ENCODE measurements around the gene POTEC. TPM values are rescaled to one million over a fixed set of nuclear protein-coding genes. Genes with fewer than 3 reads are reported as not detected.
"Not testable (repeated sequence)": the region's sequence is repeated elsewhere in the genome, so short reads cannot be mapped to it uniquely, and the experiment has no call there.

The POTEC gene
- not detected for total RNA-seq
- long read RNA-seq, donor 1, result 0 reads
- long read RNA-seq, donor 2, result 0 reads

DNA sequence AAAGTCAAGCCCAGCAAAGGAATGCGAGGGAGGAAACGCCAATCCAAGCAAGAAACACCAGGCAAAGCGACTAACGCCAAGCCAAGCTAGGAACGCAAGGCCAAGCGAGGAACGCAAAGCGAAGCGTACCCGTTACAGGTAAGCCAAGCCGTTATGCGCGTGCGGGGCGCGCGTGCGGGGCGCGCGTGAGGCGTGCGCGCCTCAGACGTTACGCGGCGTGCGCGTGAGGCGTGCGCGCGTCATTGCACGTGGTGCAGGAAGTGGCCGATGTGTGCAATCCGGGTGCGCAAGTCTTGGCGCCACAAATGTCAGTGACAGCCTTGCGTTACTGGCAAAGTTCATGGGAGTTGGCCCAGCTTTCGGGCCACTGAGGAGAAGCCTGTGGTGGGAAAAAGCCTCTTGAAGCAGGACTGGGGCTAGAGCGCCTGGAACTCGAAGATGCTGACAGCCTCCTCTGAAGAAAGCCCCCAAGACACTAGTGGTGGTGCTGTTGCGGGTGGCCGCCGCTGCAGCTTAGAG, at the start of gene POTEC:
TSS of gene POTEC (minus strand) at position 155 of the 519 bp plus-strand sequence. CDS start 454 bp downstream, outside the sequence.
- DNase-seq (ENCODE audit: low spot score); intact Hi-C loops (cut with DNase I): not testable (repeated sequence)

DNA sequence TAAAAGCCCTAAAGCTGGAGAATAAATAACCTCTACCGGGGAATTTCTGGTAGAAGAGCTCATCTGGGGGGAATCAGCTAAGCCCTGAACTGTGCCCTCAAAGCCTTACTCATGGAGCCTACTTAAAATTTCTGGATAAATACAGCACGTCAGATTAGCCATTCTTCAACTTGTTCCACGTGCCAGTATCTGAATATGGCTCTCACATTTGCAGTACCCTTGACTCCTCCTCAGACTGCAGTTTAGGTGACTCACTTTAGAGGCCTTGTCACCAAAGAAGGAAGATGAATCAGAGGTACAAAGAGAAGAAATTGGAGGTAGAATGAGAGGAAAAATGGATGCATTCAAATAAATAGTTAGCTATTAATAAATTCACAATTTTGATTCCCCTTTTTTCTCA, 34.6 kb upstream of the POTEC start:
- intact Hi-C loops (cut with DNase I), result no loop called here

DNA sequence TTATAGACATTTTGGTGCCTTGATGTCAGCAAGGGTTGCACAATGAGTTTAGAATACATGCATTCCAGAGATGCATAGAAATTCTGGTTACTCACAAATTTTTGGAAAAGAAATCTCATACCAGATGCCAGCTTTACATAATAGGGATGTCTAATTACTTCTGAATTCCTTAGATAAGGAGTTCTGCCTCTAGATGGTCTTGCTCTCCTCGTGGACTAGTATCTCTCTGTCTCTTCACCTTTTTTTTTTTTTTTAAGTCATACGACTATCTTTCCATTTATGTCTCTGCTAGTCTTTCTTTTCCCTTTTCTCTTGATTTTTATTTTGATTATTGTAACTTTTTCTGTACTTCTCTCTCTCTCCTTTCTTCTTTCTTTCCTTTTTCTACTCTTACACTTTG, 16.1 kb upstream of the POTEC start:
- intact Hi-C loops (cut with DNase I), result not testable (repeated sequence)

More for the DNA sequence above, 34.6 kb upstream of the POTEC start:
- DNase-seq (ENCODE audit: low spot score), result no peak

DNA sequence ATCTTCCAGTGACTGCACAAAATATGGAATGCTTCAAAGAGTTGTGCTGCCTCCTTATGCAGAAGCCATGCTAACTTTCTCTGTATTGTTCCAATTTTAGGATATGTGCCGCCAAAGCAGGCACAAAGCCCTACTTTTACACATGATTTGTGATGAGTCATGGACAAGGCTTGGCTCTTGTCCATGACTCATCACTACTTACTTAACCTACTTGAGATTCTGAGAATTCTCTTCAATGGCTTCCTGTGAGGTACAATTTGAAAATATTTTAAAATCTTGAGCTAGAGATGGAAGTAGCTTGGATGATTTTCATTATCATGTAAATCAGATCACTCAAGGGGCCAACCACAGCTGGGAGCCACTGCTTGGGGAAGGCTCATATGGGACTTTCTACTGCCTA, 11.7 kb downstream of the POTEC start:
- intact Hi-C loops (cut with DNase I); DNase-seq (ENCODE audit: low spot score): not testable (repeated sequence)

More for the DNA sequence above, 16.1 kb upstream of the POTEC start:
- not testable (repeated sequence) for DNase-seq (ENCODE audit: low spot score)

DNA sequence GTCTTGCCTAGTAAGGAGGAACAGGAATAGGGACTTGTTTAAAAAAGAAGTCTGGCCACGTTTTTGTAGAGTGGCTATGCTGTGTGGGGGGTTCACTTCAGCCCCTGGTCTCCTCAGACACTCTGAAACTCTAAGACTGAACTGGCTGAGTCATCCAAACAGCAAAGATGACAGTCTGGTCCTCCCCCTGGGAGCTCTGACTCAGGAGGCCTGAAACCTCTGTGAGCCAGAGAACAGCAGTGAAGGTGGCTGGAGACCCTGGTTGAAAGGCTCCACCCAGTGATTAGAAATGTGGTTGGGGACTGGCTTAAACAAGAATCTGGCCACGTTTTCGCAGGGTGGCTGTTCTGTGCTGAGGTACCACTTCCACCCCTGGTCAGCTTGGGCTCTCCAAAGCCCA, 32.7 kb downstream of the POTEC start:
- DNase-seq (ENCODE audit: low spot score); intact Hi-C loops (cut with DNase I): not testable (repeated sequence)

DNA sequence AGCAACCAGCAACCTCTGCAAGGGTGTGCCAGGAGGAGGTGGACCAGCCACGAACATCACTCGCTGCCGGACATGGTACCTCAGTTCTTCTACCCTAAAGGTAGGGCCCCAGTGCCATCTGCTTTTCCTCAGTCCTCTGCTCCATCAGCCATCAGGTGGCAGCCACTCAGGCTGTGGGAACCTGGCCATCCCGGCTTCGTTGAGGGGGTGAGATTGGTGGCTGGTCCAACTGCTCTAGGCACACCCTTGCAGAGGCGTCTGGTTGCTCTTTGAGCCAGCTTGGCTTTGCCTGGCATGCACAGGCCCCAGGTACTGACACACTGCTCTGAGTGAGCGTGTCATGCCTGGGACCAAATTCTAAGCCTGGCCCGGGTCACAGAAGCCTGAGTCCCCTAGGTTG, 39.7 kb downstream of the POTEC start:
- intact Hi-C loops (cut with DNase I), result not testable (repeated sequence)
- DNase-seq (ENCODE audit: low spot score), result peak; percentile 42

DNA sequence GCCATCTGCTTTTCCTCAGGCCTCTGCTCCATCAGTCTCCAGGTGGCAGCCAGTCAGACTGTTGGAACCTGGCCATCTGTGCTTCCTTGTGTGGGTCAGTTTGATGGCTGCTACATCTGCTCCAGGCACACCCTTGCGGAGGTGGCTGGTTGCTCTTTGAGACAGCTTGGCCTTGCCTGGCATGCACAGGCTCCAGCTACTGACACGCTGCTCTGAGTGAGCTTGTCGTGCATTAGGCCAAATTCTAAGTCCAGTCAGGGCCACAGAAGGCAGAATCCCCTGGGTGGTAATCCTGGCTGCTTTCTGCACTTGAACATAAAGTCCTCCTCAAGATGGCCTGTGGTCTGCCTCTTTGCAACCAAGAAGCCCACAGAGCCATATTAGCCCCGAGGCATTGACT, 41.5 kb downstream of the POTEC start:
- intact Hi-C loops (cut with DNase I), result not testable (repeated sequence)
- peak; percentile 35 for DNase-seq (ENCODE audit: low spot score)

DNA sequence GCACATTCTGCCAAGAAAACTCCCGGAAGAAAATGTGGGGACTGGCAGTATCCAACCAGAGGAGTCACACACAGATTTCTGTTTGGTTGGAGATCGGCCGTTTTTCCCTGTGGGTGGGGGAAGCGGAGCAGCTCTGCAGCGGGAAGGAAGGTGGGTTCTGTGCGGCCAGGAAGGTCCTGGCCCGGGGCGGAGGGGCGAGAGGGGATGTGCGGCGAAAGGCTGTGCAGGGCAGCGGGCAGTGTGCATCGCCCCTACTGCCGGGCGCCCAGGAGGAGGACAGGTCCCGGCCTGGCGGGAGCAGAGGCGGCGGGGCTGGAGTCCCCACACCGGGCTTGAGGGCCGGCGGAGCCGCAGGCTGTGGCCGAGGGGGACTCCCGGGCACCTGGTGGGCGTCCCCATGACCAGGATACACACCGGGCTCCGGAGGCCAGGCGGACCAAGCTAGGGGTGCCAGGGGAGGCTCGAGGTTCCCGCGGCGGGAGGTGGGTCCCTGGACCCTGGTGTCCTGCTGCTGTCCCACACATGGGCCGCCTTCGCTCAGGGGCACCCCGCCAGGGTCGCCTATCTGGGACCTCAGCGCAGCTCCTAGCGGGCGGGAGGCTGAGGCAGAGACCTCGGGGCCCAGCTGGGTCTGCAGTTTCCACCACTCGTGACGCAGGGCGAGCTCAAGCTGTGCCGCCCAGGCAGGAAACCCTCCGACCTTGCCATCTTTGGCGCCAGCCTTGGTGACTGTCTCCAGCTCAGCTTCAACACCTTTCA, 54.0 kb downstream of the POTEC start:
- intact Hi-C loops (cut with DNase I); DNase-seq (ENCODE audit: low spot score): not testable (repeated sequence)

DNA sequence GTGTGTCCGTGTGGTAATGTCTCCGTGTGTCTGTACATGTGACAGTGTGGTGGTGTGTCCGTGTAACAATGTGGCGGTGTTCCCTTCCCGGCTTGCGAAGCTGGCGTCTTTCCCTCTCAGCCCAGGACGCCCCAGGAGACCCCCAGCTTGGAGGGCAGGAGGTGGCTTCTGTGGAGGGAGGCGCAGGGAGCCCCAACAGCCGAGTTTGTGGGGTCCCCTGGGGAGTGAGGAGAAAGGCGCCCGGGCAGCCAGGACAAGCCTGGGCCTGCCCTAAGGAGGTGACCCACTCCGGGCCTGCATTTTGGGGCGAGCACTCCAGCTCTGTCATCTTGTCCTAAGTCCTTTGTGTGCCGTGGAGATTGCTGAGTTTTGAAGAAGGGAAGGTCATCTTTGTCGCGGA, 54.6 kb downstream of the POTEC start:
- intact Hi-C loops (cut with DNase I), result not testable (repeated sequence)

DNA sequence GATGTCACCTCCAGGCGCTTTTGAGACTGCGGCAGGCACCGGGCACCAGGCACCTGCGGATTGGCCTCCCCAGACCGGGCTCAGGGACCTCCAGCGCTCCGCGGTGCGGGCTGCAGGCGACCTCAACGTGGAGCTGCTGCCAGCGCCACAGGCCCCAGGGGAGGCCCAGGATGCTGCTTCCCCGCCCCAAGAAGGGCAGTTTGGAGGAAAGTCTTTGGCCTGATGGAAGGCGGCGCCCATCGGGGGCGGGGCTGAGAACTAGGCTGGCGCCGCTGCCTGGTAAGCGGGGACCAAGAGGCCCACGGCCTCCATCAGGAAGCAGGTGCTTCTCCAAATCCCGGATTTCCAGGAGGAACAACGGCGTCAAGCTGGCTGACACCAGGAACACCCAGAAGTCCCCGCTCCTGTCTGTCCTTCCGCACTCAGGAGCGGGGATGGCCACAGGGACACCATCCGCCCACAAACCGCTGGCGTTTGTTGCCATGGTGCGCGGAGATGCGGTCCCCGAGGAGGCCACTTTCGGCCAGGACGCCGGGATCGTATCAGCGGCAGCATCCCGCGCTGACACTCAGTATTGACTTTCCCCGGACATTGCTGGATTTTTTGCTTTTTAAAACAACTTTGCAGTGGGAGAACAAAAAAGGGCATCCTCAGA, 56.3 kb downstream of the POTEC start:
- DNase-seq (ENCODE audit: low spot score); intact Hi-C loops (cut with DNase I): not testable (repeated sequence)

More for the DNA sequence above, 54.6 kb downstream of the POTEC start:
- not testable (repeated sequence) for DNase-seq (ENCODE audit: low spot score)

DNA sequence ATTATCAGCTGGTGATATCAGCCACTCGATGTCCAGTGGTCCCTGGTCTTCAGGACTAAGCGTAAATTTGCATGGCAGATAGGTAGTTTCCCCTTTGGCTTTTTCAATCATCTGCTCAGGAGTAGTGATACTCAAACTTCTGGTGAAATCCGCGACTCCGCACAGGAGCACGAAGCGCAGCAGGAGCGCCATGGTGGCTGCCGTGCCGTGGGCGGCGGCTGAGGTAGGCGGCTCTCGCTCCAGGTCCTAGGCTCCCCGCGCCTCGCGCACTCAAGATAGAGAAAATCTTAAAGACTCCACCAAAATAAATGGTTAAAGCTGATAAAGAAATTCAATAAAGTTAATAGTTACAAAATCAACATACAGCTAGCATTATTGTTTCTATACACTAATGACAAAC, 64.3 kb downstream of the POTEC start:
- intact Hi-C loops (cut with DNase I); DNase-seq (ENCODE audit: low spot score): not testable (repeated sequence)

DNA sequence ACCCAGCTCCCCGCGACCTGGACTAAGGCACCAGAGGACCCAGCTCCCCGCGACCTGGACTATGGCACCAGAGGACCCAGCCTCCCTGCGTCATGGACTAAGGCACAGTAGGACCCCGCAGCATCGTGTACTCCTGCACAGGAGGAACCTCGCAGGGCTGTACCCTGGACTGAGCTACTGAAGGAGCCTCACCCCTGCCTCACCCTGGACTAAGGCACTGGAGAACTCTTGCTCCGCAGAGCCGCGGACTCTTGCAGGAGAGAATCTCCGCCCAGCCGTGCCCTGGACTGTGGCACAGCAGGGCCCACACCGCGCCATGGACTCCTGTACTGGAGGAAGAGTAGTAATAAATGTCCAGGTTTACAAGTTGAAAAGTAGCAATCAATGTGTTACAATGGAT, 67.9 kb downstream of the POTEC start:
- intact Hi-C loops (cut with DNase I), result not testable (repeated sequence)
- peak; percentile 54 for DNase-seq (ENCODE audit: low spot score)

DNA sequence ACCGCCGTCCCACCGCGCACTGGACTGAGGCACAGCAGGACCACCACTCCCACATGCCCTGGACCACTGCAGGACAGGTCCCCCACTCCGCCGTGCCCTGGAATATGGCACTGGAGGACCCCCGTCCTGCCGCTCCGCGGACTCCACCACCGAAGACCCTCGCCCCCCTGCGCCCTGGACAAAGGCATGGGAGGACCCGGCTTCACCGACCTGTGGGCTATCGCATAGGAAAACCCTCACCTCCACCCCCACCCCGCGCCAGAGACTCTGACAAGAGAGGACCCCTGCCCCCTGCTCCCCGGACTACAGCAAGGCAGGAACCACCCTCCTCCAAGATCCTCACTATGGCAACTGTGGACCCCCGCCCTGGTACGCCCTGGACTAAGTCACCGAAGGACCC, 68.6 kb downstream of the POTEC start:
- intact Hi-C loops (cut with DNase I), result not testable (repeated sequence)
- peak; percentile 67 for DNase-seq (ENCODE audit: low spot score)

DNA sequence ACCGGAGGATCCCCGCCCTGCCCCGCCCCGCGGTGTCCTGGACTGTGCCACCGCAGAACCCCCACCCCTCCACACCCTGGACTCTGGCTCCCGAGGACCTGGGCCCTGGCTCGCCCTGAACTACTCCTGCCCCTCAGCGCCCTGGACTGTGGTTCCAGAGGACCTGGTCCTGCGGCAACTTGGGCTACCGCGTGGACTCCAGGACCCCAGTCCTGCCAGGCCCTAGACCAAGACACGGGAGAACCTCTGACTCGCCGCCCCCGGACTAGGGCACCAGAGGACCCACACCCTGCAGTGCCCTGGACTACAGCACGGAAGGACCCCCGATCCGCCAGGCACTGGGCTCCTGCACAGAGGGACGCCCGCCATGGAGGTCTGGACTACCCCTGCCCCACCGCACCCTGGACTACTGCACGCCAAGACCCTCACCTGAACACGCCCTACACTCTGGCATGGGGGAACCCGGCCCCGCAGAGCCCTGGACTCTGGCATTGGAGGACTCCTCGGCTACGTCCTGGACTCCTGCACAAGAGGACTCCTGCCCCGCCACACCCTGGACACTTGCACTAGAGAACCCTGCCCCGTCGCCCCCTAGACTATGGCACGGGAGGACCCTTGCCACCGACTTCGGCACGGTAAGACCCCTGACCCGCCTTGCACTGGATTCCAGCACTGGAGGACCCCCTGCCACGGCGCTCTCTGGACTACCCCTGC, 69.2 kb downstream of the POTEC start:
- intact Hi-C loops (cut with DNase I), result not testable (repeated sequence)
- peak; percentile 51 for DNase-seq (ENCODE audit: low spot score)

DNA sequence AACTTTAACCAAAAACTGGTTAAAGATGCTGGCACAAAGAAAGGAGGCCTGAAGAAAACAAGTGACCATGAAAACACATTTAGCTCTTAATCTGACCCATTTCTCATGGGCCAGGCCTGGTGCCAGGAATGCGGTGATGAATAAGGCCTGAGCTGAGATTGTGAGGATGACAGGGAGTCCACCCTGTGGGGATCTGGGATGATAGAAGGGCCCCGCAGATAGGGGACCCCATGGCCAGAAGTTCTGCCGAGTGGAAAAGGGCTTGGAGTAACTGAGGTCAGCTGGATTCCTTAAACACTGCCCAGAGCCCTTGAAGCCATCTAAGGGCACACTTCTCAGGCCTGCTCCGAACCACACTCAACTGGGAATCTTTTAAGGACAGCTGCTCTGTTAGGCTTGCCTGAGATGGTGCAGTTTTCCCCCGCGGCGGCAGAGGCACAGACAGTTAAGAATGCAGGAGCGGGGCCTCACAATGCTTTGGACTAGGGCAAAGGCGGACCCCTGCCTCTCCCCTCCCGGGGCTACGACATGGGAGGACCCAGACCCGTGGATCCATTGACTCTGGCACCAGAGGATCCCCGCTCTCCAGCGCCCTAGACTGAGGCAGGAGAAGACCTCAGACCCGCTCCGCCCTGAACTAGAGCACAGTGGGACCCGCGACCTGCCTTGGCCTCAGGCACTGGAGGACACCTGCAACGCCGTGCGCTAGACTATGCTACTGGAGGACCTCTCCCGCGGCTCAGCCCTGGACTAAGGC, 70.0 kb downstream of the POTEC start:
- intact Hi-C loops (cut with DNase I), result not testable (repeated sequence)
- peak; percentile 73 for DNase-seq (ENCODE audit: low spot score)

DNA sequence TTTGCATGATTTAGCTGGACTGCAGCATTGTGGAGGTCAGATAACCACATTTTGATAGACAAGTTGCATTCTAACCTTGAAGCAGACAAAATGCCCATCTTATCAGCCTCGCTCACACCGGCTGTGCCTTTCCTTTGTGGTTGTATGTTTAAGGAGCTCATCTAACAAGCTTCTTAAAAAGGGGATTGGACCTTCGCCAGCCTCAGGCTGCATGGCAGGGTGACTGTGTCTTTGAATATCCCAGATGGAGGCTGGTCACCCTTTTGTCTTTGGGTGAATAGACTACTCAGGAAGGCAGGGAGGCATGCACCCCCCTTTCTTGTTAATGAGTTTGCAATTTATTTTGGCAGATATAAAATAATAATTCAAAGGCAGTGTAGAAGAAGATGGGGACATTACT, 72.1 kb downstream of the POTEC start:
- intact Hi-C loops (cut with DNase I); DNase-seq (ENCODE audit: low spot score): not testable (repeated sequence)

DNA sequence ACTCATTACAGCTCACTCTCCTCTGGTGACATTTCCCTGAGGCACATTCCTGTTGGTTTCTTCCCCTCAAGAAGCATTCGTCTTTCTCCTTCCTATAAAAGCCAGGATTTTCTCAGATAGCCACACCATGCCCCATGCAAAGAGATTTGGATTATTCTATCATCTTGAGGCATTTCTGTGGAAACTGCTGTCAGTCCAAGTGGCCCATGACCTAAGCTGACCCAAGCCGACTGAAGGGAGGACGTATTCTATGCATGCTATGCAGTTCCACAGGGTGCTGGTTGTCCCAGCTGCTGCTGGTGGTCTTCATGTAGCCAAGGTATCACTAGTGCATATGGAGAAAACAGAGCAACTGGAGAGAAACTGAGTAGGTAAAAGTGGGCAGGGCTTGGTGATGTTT, 73.0 kb downstream of the POTEC start:
- peak; percentile 38 for DNase-seq (ENCODE audit: low spot score)
- intact Hi-C loops (cut with DNase I), result not testable (repeated sequence)

DNA sequence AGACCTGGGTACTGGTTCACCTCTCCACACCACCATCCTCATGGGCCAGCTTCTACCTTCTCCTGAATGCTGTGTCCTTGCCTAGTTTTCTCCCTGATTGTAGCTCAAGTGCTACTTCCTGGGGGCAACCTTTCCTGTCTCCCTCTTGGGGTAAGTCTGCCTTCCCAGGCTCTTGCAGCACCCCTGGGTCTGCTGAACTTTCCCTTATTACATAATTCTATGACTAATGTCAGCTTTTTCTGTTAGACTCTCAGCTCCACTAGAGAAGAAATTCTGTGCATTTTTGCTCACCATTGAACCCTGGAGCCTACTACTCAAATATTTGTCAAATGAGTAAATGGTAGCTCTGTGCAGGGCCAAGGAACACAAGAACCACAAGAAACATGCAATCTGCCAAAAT, 73.4 kb downstream of the POTEC start:
- DNase-seq (ENCODE audit: low spot score); intact Hi-C loops (cut with DNase I): not testable (repeated sequence)

DNA sequence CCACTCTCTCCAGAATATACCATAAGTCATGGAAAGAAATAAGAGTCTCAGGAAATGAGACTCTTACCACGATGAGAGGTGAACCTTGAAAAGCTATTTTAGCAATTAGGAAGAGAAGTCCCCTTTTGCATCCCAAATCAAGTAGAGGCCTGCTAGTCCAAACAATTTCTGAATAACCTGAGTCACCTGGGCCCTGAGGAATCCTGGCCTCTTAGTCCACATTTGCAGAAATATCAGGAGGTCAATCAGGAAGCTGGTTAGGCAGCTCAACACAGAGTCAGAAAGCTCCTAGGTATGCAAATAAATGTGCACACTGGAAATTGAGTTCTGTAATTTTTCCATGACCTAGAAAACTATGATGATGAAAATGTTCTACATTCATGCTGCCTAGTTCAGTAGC, 77.4 kb downstream of the POTEC start:
- intact Hi-C loops (cut with DNase I); DNase-seq (ENCODE audit: low spot score): not testable (repeated sequence)
